ENCODE results near the gene GPM6B. TPM values are rescaled to one million over a fixed set of nuclear protein-coding genes. Genes with fewer than 3 reads are reported as not detected.
A peak's percentile ranks its signal among the peaks of the same experiment; 100 is the strongest.

Gene GPM6B, protein sequence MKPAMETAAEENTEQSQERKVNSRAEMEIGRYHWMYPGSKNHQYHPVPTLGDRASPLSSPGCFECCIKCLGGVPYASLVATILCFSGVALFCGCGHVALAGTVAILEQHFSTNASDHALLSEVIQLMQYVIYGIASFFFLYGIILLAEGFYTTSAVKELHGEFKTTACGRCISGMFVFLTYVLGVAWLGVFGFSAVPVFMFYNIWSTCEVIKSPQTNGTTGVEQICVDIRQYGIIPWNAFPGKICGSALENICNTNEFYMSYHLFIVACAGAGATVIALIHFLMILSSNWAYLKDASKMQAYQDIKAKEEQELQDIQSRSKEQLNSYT
- total RNA-seq (2014; rRNA removed; shearing (Covaris generic)): 145 and 154 TPM in 2 replicates

DNA sequence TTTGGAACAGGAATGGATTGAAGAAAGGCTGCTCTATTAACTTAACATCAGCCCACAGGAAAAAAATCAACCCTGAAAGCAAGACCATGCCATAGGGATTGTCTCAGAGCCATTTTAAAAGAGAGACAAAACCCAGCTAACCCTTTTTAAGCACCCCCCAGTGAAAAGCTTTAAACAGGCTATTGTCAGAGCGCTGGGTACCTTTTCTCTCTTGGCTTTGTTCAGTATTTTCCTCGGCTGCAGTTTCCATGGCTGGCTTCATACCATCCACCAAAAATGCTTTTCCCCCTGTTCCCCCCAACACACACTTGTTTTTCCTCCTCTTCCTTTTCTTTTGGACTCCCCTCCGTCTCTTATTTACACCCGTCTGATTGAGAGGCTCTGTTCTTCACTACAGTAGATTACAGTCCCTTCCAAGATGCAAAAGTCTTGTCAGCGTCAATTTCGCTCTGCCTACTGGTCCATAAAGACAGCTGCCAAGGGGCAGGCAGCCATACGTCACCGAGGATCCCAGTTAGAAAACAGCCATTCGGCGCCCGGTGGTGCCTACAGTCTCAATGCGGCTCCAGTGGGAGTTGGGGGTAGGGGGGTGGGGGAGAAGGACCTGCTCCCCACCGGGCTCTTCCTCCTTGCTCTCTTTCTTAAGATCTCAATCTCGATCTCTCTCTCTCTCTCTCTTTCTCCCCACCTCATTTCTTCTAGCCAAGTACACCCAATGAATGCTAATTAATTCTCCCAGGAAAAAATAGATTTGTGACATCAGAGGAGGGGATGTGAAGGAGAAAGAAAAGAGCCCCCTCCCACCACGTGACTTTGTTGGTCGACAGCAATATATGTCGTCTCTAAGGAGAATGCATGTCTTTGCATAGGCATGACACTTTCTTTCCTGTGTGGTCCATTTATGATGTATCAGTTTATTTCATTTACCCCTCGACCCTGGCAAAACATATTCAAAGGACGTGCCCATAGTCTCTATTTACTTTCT is at the start of gene GPM6B:
Gene GPM6B (minus strand): TSS at position 451 of the 985 bp plus-strand sequence. CDS start 189 bp downstream, at position 262.
- in situ Hi-C loops (cut with HindIII; ENCODE audit: low sequenced_read_pairs): no loop called here
- DNase-seq (ENCODE audit: low spot score): peak; percentile 80

DNA sequence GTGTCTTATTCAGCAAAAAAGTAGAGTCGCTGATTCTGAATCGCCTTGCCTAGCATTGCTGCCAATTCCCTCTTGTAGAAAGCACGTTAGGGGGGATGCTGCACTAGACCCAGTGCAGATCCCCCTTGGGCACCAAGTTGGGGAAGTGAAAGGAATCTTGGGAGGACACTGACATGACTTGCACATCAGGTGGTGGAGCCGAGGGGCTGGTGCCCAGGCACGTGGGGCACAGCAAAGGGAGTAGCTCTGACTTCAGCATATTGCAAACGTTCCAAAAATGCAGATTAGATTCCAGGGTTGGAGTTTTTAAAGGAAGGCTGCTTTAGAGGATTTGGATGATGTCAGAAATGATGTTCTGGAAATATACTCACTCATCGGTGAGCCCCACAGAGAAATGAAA is 47.4 kb upstream of the GPM6B start:
- in situ Hi-C loops (cut with HindIII; ENCODE audit: low sequenced_read_pairs): no loop called here
- DNase-seq (ENCODE audit: low spot score): no peak

DNA sequence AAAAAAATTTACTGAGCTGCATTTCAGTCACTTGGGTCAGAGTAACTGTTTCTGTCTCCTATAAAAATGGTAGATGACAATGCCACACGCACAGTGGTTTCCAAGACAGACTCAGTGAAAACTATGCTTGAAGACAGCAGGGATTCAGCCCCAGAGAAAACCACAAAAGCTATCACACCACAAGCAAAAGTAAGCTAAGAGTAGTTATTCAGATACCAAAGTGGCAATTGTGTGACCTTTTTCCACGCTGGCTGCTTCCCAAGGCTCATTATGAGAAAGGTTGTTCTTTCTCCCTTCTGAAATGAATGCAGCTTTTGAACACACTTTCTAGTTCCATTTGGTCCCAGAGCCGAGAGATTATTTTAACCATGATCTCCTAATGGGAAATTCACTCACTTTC is 46.4 kb upstream of the GPM6B start:
- in situ Hi-C loops (cut with HindIII; ENCODE audit: low sequenced_read_pairs): no loop called here

DNA sequence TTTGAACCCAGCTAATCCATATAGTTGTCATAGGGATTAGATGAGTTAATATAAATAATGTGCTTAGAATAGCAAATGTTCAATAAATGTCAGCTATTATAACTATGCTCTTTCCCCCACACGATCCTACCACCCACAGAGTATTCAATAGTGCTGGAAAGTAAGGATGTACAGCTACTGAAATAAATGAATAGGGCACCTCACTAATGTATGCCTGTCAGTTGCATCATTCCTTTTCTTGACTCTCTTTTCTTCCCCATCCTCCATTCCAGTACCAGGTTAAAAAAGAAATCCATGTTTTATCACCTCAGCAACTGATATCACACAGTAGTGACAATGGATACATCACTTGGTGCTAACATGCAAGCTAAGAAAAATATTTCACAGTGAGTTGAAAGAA is 42.8 kb upstream of the GPM6B start:
- in situ Hi-C loops (cut with HindIII; ENCODE audit: low sequenced_read_pairs): no loop called here
- no peak for DNase-seq (ENCODE audit: low spot score)

More for the DNA sequence above, 46.4 kb upstream of the GPM6B start:
- DNase-seq (ENCODE audit: low spot score): no peak

DNA sequence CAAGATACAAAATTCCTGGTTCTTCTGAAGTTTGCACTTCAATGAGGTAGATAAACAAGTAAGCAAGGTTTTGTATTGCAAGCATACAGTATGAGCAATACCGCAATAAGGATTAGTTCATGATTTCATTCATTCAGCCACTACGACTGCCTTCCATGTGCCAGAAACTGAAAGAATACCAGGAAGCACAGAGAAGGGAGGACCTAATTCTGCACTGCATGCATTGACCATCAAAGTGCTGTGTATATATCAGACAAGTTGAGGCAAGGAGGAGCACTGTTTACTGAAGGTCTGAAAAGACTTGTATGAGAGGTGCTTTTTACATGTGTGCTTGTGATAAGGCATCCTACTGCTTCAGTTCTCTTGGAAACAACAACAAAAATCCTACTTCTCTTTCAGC is 40.9 kb upstream of the GPM6B start:
- in situ Hi-C loops (cut with HindIII; ENCODE audit: low sequenced_read_pairs): no loop called here
- no peak for DNase-seq (ENCODE audit: low spot score)

DNA sequence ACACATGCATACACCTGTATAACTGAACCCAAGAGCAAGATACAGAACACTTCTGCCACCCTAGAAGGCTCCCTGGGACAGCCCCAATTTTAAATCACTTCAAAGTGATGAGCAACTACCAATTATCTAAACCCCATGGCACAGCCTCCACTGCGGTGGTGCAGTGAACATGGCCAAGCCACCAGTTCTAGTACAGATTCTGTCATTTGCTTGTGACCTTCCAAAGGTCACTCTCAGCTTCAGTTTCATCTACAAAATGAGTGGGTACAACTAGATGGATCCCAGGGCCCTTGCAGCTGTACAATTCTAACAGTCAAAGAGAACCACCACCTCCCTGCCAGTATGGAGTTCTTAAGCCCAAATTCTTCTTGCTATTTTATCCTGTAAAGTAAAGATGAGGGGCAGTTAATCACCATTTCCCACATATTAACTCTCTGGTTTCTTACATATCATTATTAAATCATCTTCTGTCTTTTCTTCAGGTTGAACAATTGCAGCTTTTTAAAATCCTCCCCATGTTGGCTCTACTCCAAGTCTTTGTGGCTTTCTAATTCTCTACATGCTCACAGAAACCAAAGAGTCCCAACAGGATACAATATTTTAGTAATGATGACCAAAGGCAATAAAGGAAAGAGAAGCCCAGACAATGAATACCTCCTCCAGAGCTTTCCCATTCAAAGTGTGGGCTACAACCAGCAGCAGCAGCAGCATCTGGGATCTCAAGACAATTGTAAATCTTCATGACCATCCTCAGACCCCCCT is 39.0 kb upstream of the GPM6B start:
- in situ Hi-C loops (cut with HindIII; ENCODE audit: low sequenced_read_pairs): no loop called here
- no peak for DNase-seq (ENCODE audit: low spot score)

DNA sequence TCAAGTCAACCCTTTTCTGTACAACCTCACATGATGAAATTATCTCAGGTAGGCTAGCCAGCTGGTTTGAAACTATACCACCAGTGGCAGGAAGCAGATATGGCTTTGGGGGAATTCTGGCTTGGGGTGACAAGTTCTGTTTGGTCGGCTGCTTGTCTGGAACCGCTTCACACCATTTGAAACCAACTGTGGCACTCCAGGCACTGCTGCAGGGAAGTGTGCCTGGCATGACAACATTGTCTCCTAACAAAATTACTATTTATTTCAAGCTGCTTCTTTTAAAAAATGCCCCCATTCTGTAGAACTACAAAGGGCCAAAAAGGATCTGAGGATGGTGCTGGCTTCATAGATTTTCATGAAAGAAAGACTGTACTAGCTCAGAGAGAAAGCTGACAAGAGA is 37.1 kb upstream of the GPM6B start:
- in situ Hi-C loops (cut with HindIII; ENCODE audit: low sequenced_read_pairs): no loop called here
- no peak for DNase-seq (ENCODE audit: low spot score)

DNA sequence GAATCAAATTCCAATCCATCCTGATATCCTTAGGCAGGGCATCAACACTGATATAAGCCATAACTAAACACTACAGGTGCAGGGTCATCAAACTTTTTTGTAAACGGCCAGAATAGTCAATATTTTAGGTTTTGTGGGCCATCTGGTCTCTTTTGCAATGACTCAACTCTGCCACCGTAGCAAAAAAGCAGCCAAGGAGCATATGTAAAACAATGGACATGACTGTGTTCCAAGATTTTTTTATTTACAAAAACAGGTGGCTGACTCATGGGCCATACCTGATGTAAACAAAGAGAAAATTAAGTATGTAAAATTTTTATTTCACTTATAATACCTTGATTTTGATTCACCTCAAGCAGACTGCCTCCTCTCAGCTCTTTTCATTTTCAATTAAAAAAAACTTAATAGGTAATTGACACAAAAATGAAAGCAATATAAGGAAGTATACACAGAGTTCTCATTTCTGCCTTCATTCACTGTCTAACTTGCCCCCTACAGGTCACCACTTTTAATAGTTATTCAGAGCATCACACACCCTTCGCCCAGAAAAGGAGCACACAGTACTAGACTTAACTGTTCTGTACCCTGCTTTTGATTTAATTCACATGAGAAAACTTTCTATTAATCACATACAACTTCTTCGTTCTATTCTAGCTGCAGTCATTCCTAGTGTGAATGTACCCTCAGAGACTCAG is 35.3 kb upstream of the GPM6B start:
- in situ Hi-C loops (cut with HindIII; ENCODE audit: low sequenced_read_pairs): no loop called here

DNA sequence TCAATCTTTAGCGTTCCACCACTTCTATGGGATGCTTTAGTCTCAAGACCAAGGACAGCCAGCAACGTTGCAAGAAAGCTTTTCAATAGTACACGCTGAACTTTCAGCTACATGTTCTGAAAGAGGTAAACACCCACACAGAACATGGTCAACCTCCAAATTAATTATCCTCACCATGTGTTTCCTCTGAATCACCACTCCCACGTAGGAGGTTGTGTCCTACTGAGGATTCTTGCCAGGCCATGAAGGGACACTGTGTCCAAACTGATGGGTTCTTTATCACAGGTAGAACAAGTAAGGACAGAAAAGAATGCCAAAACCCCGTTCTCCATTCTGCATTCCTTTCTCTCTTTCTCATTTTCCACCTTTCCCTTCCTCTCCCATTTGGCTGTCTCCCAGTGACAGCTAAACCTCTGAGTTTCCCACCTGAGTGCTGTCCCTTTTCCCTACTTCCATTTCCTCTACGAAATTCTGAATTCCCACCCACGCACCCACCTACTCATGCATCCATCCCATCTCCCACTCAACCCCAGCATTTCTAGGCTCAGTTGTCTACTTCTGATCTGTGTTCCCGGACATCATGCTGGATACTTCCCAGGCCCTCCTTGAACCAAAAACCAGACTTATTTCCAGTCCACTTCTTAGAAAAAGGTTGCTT is 29.0 kb upstream of the GPM6B start:
- in situ Hi-C loops (cut with HindIII; ENCODE audit: low sequenced_read_pairs): no loop called here
- peak; percentile 77 for DNase-seq (ENCODE audit: low spot score)

More for the DNA sequence above, 35.3 kb upstream of the GPM6B start:
- DNase-seq (ENCODE audit: low spot score): peak; percentile 29

DNA sequence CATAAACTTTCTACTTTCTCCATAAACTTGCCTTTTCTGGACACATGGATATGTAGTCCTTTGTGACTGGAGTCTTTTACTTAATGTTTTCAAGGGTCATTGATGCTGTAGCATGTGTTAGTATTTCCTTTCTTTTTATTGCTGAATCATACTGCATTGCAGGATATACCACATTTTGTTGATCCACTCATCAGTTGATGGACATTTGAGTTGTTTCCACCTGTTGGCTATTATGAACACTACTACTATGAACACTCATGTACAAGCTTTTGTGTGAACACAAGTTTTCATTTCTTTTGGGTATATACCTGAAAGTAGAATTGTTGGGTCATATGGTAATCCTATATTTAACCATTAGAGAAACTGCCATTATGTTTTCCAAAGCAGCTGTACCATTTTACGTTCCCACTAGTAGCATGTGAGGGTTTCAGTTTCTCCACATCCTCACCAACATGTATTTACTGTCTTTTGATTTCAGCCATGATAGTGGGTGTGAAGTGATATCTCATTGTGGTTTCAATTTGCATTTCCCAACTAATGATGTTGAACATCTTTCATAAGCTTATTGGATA is 26.3 kb upstream of the GPM6B start:
- in situ Hi-C loops (cut with HindIII; ENCODE audit: low sequenced_read_pairs): no loop called here
- no peak for DNase-seq (ENCODE audit: low spot score)

DNA sequence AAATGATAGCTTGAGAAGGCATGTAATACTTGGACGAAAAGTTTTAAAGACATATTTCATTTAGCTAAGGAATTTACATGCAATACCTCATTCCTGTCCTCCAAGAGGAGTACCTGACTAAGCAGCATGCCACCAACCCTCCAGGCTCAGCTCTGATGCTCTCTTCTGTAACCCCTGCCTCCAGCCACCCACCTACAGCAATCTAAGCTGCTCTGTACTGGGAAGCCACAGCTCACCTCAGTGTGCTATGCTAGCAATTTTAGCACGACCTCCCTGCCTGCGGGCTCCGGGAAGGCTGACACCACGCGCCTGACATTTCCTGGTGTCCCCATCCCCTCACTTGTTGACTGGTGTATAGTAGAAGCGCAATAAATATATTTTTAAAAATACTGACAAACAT is 23.2 kb upstream of the GPM6B start:
- no peak for DNase-seq (ENCODE audit: low spot score)
- in situ Hi-C loops (cut with HindIII; ENCODE audit: low sequenced_read_pairs): no loop called here

DNA sequence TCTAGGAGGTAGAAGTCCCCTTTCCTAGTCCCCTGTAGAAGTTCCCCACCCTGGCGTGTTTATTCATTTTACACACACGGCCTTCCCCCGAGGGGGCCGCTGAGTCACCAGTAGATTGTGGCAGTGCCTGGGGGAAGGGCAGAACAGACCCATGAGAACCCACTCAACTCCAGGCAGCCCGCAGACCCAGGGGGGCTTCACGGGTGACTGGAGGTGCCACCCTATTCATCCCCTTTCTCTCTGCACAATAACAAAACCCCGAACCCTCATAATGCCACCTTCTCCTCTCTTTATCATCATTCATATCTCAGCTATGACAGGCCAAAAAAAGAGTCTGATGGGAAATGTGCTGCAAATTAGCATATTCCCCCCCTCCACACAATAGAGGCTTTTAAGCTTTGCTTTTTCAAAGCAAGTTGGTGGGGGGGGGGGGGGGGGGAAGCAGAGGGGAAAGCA is 20.4 kb upstream of the GPM6B start:
- in situ Hi-C loops (cut with HindIII; ENCODE audit: low sequenced_read_pairs): no loop called here
- DNase-seq (ENCODE audit: low spot score): no peak

DNA sequence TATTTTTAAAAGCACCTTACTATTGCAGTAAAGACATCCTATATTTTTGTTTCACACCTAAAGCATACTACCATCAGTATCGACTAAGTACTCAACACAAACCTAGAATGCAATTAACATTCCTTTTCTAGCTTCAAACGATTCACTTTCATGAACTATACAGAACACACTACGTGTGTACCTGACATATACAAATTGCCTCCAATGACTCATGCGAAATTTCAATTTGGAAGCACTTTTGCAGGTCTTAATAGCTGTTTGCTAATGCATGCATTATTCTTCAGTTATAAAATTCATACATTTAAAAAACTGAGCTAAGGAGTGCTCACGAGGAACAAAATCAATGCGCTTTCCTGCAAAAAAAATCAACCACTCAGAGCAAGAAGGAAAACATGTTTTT is 19.7 kb upstream of the GPM6B start:
- in situ Hi-C loops (cut with HindIII; ENCODE audit: low sequenced_read_pairs): no loop called here
- DNase-seq (ENCODE audit: low spot score): no peak

DNA sequence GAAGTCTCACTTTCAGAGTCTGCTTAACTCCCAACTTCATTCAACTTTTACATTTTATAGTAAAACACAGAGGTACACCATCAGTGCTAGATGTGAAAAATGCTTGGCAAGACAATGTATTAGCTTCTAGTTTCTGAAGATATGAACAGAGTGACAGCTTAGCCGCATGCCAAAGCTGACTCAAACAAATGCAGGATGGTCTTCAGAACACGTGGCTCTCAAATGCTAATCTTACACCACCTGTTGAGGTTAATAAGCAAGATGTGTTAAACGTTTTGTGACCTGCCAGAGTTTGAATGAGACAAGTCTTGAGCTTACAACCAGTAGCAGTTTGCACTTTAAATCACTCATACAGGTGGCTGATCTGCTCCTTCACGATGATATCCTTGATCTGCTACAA is 18.9 kb upstream of the GPM6B start:
- in situ Hi-C loops (cut with HindIII; ENCODE audit: low sequenced_read_pairs): no loop called here
- no peak for DNase-seq (ENCODE audit: low spot score)

DNA sequence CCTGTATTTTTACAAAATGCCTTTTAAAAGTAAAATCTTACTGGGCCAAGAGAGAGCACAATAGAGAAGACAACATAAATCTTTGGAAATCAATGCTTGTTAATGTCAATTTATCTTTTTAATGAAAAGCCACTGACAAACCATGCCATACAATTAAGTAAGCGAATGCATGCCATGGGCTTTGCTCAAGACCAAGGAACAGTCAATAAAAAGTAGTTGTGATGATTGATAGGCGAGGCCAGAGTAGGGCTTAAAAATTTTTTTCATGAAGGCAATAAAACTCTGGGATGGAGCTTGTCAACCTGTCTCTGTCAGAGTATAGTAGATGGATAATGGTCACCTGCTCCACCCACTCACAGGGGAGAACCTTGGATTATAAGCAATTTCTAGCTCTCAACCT is 17.5 kb upstream of the GPM6B start:
- DNase-seq (ENCODE audit: low spot score): no peak

DNA sequence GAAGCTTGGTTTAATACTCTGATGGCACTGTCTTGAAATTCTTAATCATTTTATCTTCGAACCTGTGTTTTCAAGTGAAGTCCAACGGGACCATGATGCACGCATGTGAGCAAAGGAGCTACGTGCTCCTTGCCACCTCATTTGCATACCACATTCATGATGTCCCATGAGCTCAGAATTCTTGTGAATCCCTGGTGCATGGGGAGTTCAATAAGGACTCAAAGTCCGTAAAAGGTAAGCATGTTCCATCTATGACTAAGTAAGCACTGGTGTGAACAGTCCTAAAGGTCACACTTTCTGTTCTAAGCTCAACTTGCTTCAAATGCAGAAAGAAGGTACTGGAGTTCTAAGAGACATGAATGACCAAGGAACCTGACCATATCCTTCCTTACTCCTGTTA is 13.1 kb upstream of the GPM6B start:
- in situ Hi-C loops (cut with HindIII; ENCODE audit: low sequenced_read_pairs): no loop called here
- no peak for DNase-seq (ENCODE audit: low spot score)

More for the DNA sequence above, 17.5 kb upstream of the GPM6B start:
- in situ Hi-C loops (cut with HindIII; ENCODE audit: low sequenced_read_pairs): no loop called here

DNA sequence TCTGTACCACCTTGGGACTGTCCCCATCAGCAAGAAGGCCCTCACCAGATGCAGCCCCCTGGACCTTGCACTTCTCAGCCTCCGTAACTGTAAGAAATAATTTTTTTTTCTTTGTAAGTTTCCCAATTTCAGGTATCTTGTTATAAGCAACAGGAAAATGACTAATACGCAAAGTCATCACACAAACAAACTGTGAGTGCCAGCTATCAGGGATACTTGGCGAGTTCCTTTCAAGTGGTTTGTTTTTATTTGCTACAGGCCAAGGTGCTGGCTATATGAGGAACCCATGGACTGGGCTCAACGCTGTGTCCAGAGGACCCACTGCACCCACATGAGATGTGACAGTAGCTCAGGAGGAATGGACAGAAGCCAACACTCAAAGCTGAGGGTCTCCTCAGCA is 11.5 kb upstream of the GPM6B start:
- DNase-seq (ENCODE audit: low spot score): no peak
- in situ Hi-C loops (cut with HindIII; ENCODE audit: low sequenced_read_pairs): no loop called here

Data from G401 (cell line).